Right lobe of liver (tissue), 6 donors: ENCODE measurements around the gene NPC1. TPM values are rescaled to one million over a fixed set of nuclear protein-coding genes. Genes with fewer than 3 reads are reported as not detected.
A peak's percentile ranks its signal among the peaks of the same experiment; 100 is the strongest.

Experiments used
- ATAC-seq, 4 donors: fragments of 200-7000 bp; cut with Tn5 transposase; one replicate each; pipeline ENCODE4 v1.9.1; 2020; ENCODE audit warnings: mild to moderate bottlenecking in 4 of 4, moderate library complexity in 4 of 4
- DNase-seq, 3 donors: peaks; one replicate each; pipeline ENCODE4 v3.0.0-alpha.2; 2020
- H3K27ac ChIP-seq, 3 donors: fragments of 200-600 bp; one replicate each; pipeline ENCODE4 v1.8.0; 2022
- H3K27me3 ChIP-seq, 2 donors: fragments of 200-600 bp; one replicate each; pipeline ENCODE4 v1.8.0; 2022
- H3K36me3 ChIP-seq, 4 donors: fragments of 200-600 bp; sonication (generic) in 1 of 4; one replicate each; pipeline versions ENCODE4 v1.5.1 to v1.8.0; 2017 to 2022; ENCODE audit warnings: control low read depth in 1 of 4
- H3K4me1 ChIP-seq, 4 donors: fragments of 200-600 bp; sonication (generic) in 1 of 4; one replicate each; pipeline versions ENCODE4 v1.5.1 to v1.8.0; 2017 to 2022; ENCODE audit warnings: control low read depth in 1 of 4
- H3K4me3 ChIP-seq, 3 donors: fragments of 200-600 bp; one replicate each; pipeline ENCODE4 v1.8.0; 2022
- H3K9me3 ChIP-seq, 4 donors: fragments of 200-600 bp; sonication (generic) in 1 of 4; one replicate each; pipeline versions ENCODE4 v1.5.1 to v1.8.0; 2017 to 2022; ENCODE audit warnings: control low read depth in 1 of 4
- CTCF ChIP-seq, 4 donors: fragments of 200-600 bp in 3 of 4; fragments of 450-650 bp in 1 of 4; IDR thresholded peaks; one replicate each; pipeline versions ENCODE4 v1.5.1 to v1.8.0; 2016 to 2022; ENCODE audit warnings: antibody characterized with exemption in 4 of 4, mild to moderate bottlenecking in 2 of 4
- POLR2A ChIP-seq: fragments of 450-650 bp; IDR thresholded peaks from one replicate; pipeline ENCODE4 v1.6.1; 2017; ENCODE audit warnings: antibody characterized with exemption, mild to moderate bottlenecking
- WGBS: methylation state at CpG from one replicate; pipeline ENCODE4 v1.1.6; 2018; ENCODE audit warnings: low coverage, low lambda C conversion rate; ENCODE audit not compliant: insufficient coverage; ENCODE audit errors: missing lambda C conversion rate; 5-methylcytosine and 5-hydroxymethylcytosine counted together
- intact Hi-C, 2 donors: fragments of 100-400 bp; cut with DNase I; formaldehyde crosslinking; loops; one replicate each; pipeline versions ENCODE4 v1.11.2 to v1.14.1; 2022
- total RNA-seq, 6 experiments: library from RNA; depleted of rRNA in 2 of 6; stranded (reverse); fragments of >200 nt in 2 of 6; fragmentation: NEBNext Ultra II Directional in 3 of 6; extraction: Animal tissue kit (Norgen Biotek cat#: 25700) in 3 of 6; gene quantifications; one replicate each; pipeline versions ENCODE4 v1.1.0 to v1.2.4, GENCODE V29; 2016 to 2023
- donor health status: DM: no; HTN: yes; CAD: no.
- donor health status: DM: no; HTN: no; CAD: no.
- donor health status: DM: no; HTN: no; CAD: no.
- donor health status: DM: no; HTN: yes; CAD: no.
- donor health status: DM: no; HTN: yes; CAD: no.

Gene NPC1
- total RNA-seq, 6 experiments from 2014 or later = 11.9 to 31.2 (median 20.0) TPM

- intact Hi-C loops = loop anchor here in 1 of 2 donors (10.0 kb wide), 1 partner anchor 50 kb away; no protein-coding TSS in a partner anchor
- WGBS = 92% methylated on average over 7 of the region's 7 CpGs
Measured at GRCh38 chr18:23575309-23575651, 11.0 kb downstream of the NPC1 start.

GRCh38 chr18:23574611-23575308, 11.5 kb downstream of the NPC1 start:
- Histone ChIP-seq H3K4me3 (no peak overlapping the region), H3K4me1 (peaks cover 0 to 40% (median 6%) of the 10 kb centered on the region in 4 donors), H3K9me3 (no peaks in the 10 kb centered on the region), H3K36me3 (peaks cover 0 to 3% (median 0%) of the 10 kb centered on the region in 4 donors), H3K27me3 (no peaks in the 10 kb centered on the region), H3K27ac (peak overlapping the region; percentile 0 to 50 (median 31))
- TF ChIP-seq CTCF (IDR thresholded peaks at IDR 0.05) (no peak), POLR2A (no peak)
- WGBS = 68% methylated on average over 2 of the region's 5 CpGs
- DNase-seq = no peak
- ATAC-seq = no peak
- intact Hi-C loops = loop anchor here in 1 of 2 donors (10.0 kb wide), 1 partner anchor 50 kb away; no protein-coding TSS in a partner anchor

More at GRCh38 chr18:23575309-23575651, 11.0 kb downstream of the NPC1 start:
- Histone ChIP-seq H3K4me3 (no peak overlapping the region), H3K27me3 (no peaks in the 10 kb centered on the region), H3K4me1 (peaks cover 0 to 36% (median 6%) of the 10 kb centered on the region in 4 donors), H3K36me3 (peaks cover 0 to 3% (median 0%) of the 10 kb centered on the region in 4 donors), H3K9me3 (no peaks in the 10 kb centered on the region), H3K27ac (peak overlapping the region in 1 of 3 donors; percentile 50)
- TF ChIP-seq POLR2A (no peak), CTCF (IDR thresholded peaks at IDR 0.05) (no peak)
- ATAC-seq = no peak
- DNase-seq = no peak

- H3K27me3 ChIP-seq = no peaks in the 10 kb centered on the region
- H3K4me1 ChIP-seq = peaks cover 0 to 35% (median 6%) of the 10 kb centered on the region in 4 donors
- DNase-seq (peak in 1 of 3 donors; percentile 63), ATAC-seq (peak; percentile 52 to 87 (median 70))
- intact Hi-C loops = loop anchor here in 1 of 2 donors (10.0 kb wide), 1 partner anchor 49 kb away; no protein-coding TSS in a partner anchor
- TF ChIP-seq POLR2A (no peak), CTCF (IDR thresholded peaks at IDR 0.05) (no peak)
- H3K4me3 ChIP-seq = no peak overlapping the region
- H3K36me3 ChIP-seq = peaks cover 0 to 5% (median 2%) of the 10 kb centered on the region in 4 donors
- H3K9me3 ChIP-seq = no peaks in the 10 kb centered on the region
- H3K27ac ChIP-seq = peak overlapping the region in 2 of 3 donors; percentile 31 to 50
- 24% methylated on average over 6 of the region's 6 CpGs for WGBS
Measured at GRCh38 chr18:23573626-23574431, 12.5 kb downstream of the NPC1 start.

- Histone ChIP-seq H3K4me1 (peaks cover 0 to 34% (median 6%) of the 10 kb centered on the region in 4 donors), H3K27ac (peak overlapping the region in 2 of 3 donors; percentile 10 to 16), H3K36me3 (peaks cover 0 to 12% (median 2%) of the 10 kb centered on the region in 4 donors), H3K9me3 (no peaks in the 10 kb centered on the region), H3K27me3 (no peaks in the 10 kb centered on the region), H3K4me3 (no peak overlapping the region)
- intact Hi-C loops = loop anchor here in 1 of 2 donors (10.0 kb wide), 1 partner anchor 48 kb away; no protein-coding TSS in a partner anchor
- TF ChIP-seq POLR2A (no peak), CTCF (IDR thresholded peaks at IDR 0.05) (no peak)
- ATAC-seq = peak; percentile 31 to 60 (median 42)
- DNase-seq = no peak
- WGBS = 49% methylated on average over 4 of the region's 4 CpGs
Measured at GRCh38 chr18:23573020-23573419, 13.3 kb downstream of the NPC1 start.
